K562 (cell line): ENCODE results near the gene PRSS12. TPM values are rescaled to one million over a fixed set of nuclear protein-coding genes. Genes with fewer than 3 reads are reported as not detected.

ENCODE experiments used
- ATAC-seq: fragments of 200-7000 bp; cut with Tn5 transposase; 3 replicates; pipeline ENCODE4 v1.9.1; 2020; ENCODE audit warnings: moderate library complexity
- BruUV-seq: library from RNA; stranded (reverse); fragments of 400-500 nt; replicated peaks from 2 replicates; lab custom pipeline; 2021; lab: Mats Ljungman, UMichigan
- CTCF ChIA-PET: fragments of 300-600 bp; formaldehyde crosslinking; extraction: SDS; loops from one replicate; lab custom pipeline; 2021; ENCODE audit warnings: low intra/inter-chr PET ratio; lab: Yijun Ruan, JAX
- POLR2A ChIA-PET: fragments of 300-600, 350-650 bp; sonication (Branson Sonifier 250); formaldehyde crosslinking; extraction: SDS; loops from one replicate; lab custom pipeline; 2021; ENCODE audit warnings: antibody characterized with exemption, inconsistent platforms; lab: Yijun Ruan, JAX
- DNase-seq, 4 experiments: peaks; one replicate each; pipeline versions ENCODE4 v3.0.0 to v3.0.0-alpha.2; 2011 to 2018; ENCODE audit warnings: low spot score in 3 of 4, mixed read lengths in 3 of 4; ENCODE audit errors: extremely low read depth in 1 of 4
- FAIRE-seq: peaks from 2 replicates; lab custom pipeline; 2011; peaks lifted over from hg19 to GRCh38; lab: Jason Lieb, UNC
- H2AFZ ChIP-seq: 2 replicates; pipeline ENCODE4 v1.6.0; 2011; ENCODE audit warnings: low read depth, low read length, control low read depth, inconsistent platforms
- H3K27ac ChIP-seq: fragments of 200-600 bp; 3 replicates; pipeline ENCODE4 v1.8.0; 2011; ENCODE audit warnings: low read depth, mild to moderate bottlenecking, control low read depth, inconsistent platforms, low read length, moderate library complexity, mixed read lengths; ENCODE audit errors: extremely low read depth
- H3K27me3 ChIP-seq, 2 experiments: fragments of 300-600 bp in 1 of 2; 2 replicates in 1 of 2; 3 replicates in 1 of 2; pipeline versions ENCODE4 v1.6.0 to v1.8.0; 2011; ENCODE audit warnings: inconsistent platforms in 2 of 2, low read length in 2 of 2, mild to moderate bottlenecking in 1 of 2, mixed read lengths in 1 of 2, moderate library complexity in 1 of 2; ENCODE audit not compliant: control insufficient read depth in 2 of 2, insufficient read depth in 2 of 2
- H3K36me3 ChIP-seq: fragments of 300-600 bp; 3 replicates; pipeline ENCODE4 v1.8.0; 2011; ENCODE audit warnings: mild to moderate bottlenecking, low read length, inconsistent platforms; ENCODE audit not compliant: control insufficient read depth, insufficient read depth
- H3K4me1 ChIP-seq, 2 experiments: fragments of 200-600 bp in 1 of 2; replicated peaks in 1 of 2; 2 replicates in 1 of 2; 3 replicates in 1 of 2; pipeline versions ENCODE4 v1.5.1 to v1.8.0; 2011; ENCODE audit warnings: inconsistent platforms in 2 of 2, low read length in 2 of 2, mild to moderate bottlenecking in 1 of 2, mixed read lengths in 1 of 2, moderate library complexity in 1 of 2; ENCODE audit not compliant: control insufficient read depth in 2 of 2, insufficient read depth in 2 of 2
- H3K4me2 ChIP-seq: 2 replicates; pipeline ENCODE4 v1.6.1; 2011; ENCODE audit warnings: low read length, control low read depth, inconsistent platforms, mixed read lengths; ENCODE audit not compliant: insufficient read depth
- H3K4me3 ChIP-seq: fragments of 200-600 bp; sonication (generic), shearing (Covaris generic); 2 replicates; pipeline ENCODE4 v1.5.1; 2016; ENCODE audit warnings: control low read depth, inconsistent platforms
- H3K79me2 ChIP-seq: fragments of 200-600 bp; 3 replicates; pipeline ENCODE4 v1.8.0; 2011; ENCODE audit warnings: low read length, inconsistent platforms; ENCODE audit not compliant: control insufficient read depth, insufficient read depth
- H3K9ac ChIP-seq, 2 experiments: 2 replicates each; pipeline versions ENCODE4 v1.6.0 to v1.6.1; 2011; ENCODE audit warnings: low read depth in 2 of 2, low read length in 2 of 2, control low read depth in 1 of 2, inconsistent platforms in 1 of 2, mild to moderate bottlenecking in 1 of 2, mixed read lengths in 1 of 2; ENCODE audit not compliant: insufficient read depth in 1 of 2
- H3K9me1 ChIP-seq: one replicate; pipeline ENCODE4 v1.6.0; 2011; ENCODE audit warnings: inconsistent platforms, mild to moderate bottlenecking, low read length, moderate library complexity; ENCODE audit not compliant: control insufficient read depth, insufficient read depth
- H3K9me3 ChIP-seq: replicated peaks from 2 replicates; pipeline ENCODE4 v1.5.1; 2011; ENCODE audit warnings: low read depth, low read length, inconsistent platforms; ENCODE audit not compliant: control insufficient read depth, insufficient read depth
- H4K20me1 ChIP-seq: replicated peaks from 2 replicates; pipeline ENCODE4 v1.6.1; 2011; ENCODE audit warnings: low read length, inconsistent platforms, mixed read lengths; ENCODE audit not compliant: control insufficient read depth, insufficient read depth
- AFF1 ChIP-seq, 2 experiments: fragments of 450-650 bp; IDR thresholded peaks; 2 replicates each; pipeline ENCODE4 v1.6.1; 2018; ENCODE audit warnings: mild to moderate bottlenecking in 2 of 2, low read depth in 1 of 2; ENCODE audit not compliant: partially characterized antibody in 2 of 2
- ATF1 ChIP-seq, 2 experiments: fragments of 450-650 bp in 1 of 2; IDR thresholded peaks; 2 replicates each; pipeline ENCODE4 v1.6.1; 2016; ENCODE audit warnings: missing compliant biosample characterization in 1 of 2, missing genetic modification characterization in 1 of 2
- E2F1 ChIP-seq: sonication (generic); formaldehyde crosslinking; IDR thresholded peaks from 2 replicates; pipeline ENCODE4 v1.8.1; 2023; ENCODE audit warnings: mild to moderate bottlenecking, missing genetic modification reagents, moderate library complexity
- ERF ChIP-seq: fragments of 450-650 bp; formaldehyde crosslinking; IDR thresholded peaks from 2 replicates; pipeline ENCODE4 v1.4.0; 2020; ENCODE audit warnings: mild to moderate bottlenecking, mixed read lengths
- NFATC3 ChIP-seq: fragments of 450-650 bp; IDR thresholded peaks from 2 replicates; pipeline ENCODE4 v1.6.1; 2017; ENCODE audit warnings: mild to moderate bottlenecking
- PHB ChIP-seq: fragments of 250-450 bp; sonication (Bioruptor Pico); IDR thresholded peaks from 2 replicates; pipeline ENCODE4 v1.5.0; 2021
- SETDB1 ChIP-seq: IDR thresholded peaks from one replicate; pipeline ENCODE4 v1.6.1; 2012; ENCODE audit warnings: low read length, control low read depth, inconsistent platforms
- SNIP1 ChIP-seq: fragments of 450-650 bp; IDR thresholded peaks from 2 replicates; pipeline ENCODE4 v1.7.1; 2017; ENCODE audit warnings: low read depth, mild to moderate bottlenecking
- WHSC1 ChIP-seq: IDR thresholded peaks from one replicate; pipeline ENCODE4 v1.6.1; 2012; ENCODE audit warnings: low read length, control low read depth, inconsistent platforms
- YY1 ChIP-seq, 3 experiments: IDR thresholded peaks; 2 replicates each; pipeline ENCODE4 v1.6.1; 2011; ENCODE audit warnings: low read length in 2 of 3, mild to moderate bottlenecking in 2 of 3, moderate library complexity in 2 of 3, borderline replicate concordance in 1 of 3, control low read depth in 1 of 3, low read depth in 1 of 3; ENCODE audit not compliant: insufficient read depth in 3 of 3, insufficient replicate concordance in 2 of 3, control insufficient read depth in 1 of 3, insufficient read length in 1 of 3; ENCODE audit errors: extremely low read depth in 1 of 3
- ZFP30 ChIP-seq: fragments of 250-450 bp; sonication (Bioruptor Pico); IDR thresholded peaks from 2 replicates; pipeline ENCODE4 v1.8.0; 2022; ENCODE audit warnings: moderate library complexity, mild to moderate bottlenecking, inconsistent platforms, borderline replicate concordance
- ZNF124 ChIP-seq: sonication (generic); formaldehyde crosslinking; IDR thresholded peaks from 2 replicates; pipeline ENCODE4 v1.8.1; 2022; ENCODE audit warnings: missing genetic modification reagents
- ZNF740 ChIP-seq, 3 experiments: fragments of 200-800 bp in 1 of 3; sonication (Bioruptor generic) in 1 of 3; sonication (generic) in 1 of 3; formaldehyde crosslinking in 1 of 3; IDR thresholded peaks; 2 replicates each; pipeline versions ENCODE4 v1.6.1 to v1.8.0; 2016 to 2022; ENCODE audit warnings: mild to moderate bottlenecking in 2 of 3, missing compliant biosample characterization in 2 of 3, missing genetic modification characterization in 2 of 3, missing genetic modification reagents in 1 of 3
- WGBS: fragments of 100-300 bp; shearing (Covaris generic); methylation state at CpG from one replicate; pipeline ENCODE4 v1.1.6; 2016; ENCODE audit warnings: low coverage, mixed read lengths; ENCODE audit not compliant: insufficient coverage; ENCODE audit errors: missing lambda C conversion rate; 5-methylcytosine and 5-hydroxymethylcytosine counted together
- in situ Hi-C: fragments of 300-500 bp; cut with MboI; formaldehyde crosslinking; loops from 4 replicates; pipeline ENCODE4 v1.15.0; 2018; ENCODE audit warnings: inconsistent platforms, mixed read lengths
- intact Hi-C: fragments of 100-400 bp; cut with micrococcal nuclease; formaldehyde crosslinking; loops from 2 replicates; pipeline ENCODE4 v1.14.2; 2022
- polyA plus RNA-seq, 8 experiments: library from polyadenylated mRNA; depleted of rRNA in 4 of 8; stranded (reverse) in 5 of 8; unstranded in 3 of 8; fragments of >200 nt; fragmentation: Nextera tagmentation in 2 of 8; fragmentation: Illumina TruSeq in 1 of 8; extraction: Ambion mirVana in 2 of 8; extraction: Trizol in 1 of 8; gene quantifications; 2 replicates each; pipeline versions ENCODE4 v1.2.1 to v1.2.3, GENCODE V29; 2011 to 2014; ENCODE audit warnings: inconsistent platforms in 1 of 8, missing spikeins in 1 of 8
- total RNA-seq, 7 experiments: library from RNA; depleted of rRNA in 6 of 7; stranded (reverse); fragments of >200 nt in 6 of 7; fragmentation: Illumina TruSeq in 2 of 7; extraction: Trizol in 2 of 7; gene quantifications; 2 replicates each; pipeline versions ENCODE4 v1.2.1 to v1.2.3, GENCODE V29; 2011 to 2021; ENCODE audit warnings: low replicate concordance in 1 of 7

The PRSS12 gene
- total and polyA plus RNA-seq, 9 of the 15 experiments (the other 6 are each of a cell fraction or from before 2014, with no cell fraction given), result 0.06 to 0.11 (median 0.09) TPM; not detected in 6

GRCh38 chr4:118353534-118354030, 779 bp upstream of the PRSS12 start:
- H3K79me2 ChIP-seq, result no peaks in the 10 kb centered on the region
- no peaks in the 10 kb centered on the region for H3K9me1 ChIP-seq
- H3K4me3 ChIP-seq, result no peak overlapping the region
- no peaks in the 10 kb centered on the region for H3K9me3 ChIP-seq
- in situ Hi-C loops (no loop called here), intact Hi-C loops (loop anchor here (5.0 kb wide), 1 partner anchor 71 kb away; no protein-coding TSS in a partner anchor)
- WGBS, result 4% methylated on average over 8 of the region's 8 CpGs
- H3K27ac ChIP-seq, result no peak overlapping the region
- H2AFZ ChIP-seq, result no peak overlapping the region
- peaks cover 2 to 15% of the 10 kb centered on the region in 2 experiments; a peak in 3 of 5 replicates for H3K27me3 ChIP-seq
- no peak for FAIRE-seq
- no peak overlapping the region for H3K9ac ChIP-seq
- POLR2A ChIA-PET, result interaction anchor here (0.6 kb wide), 1 partner anchor 407 kb away, joined by 4 read pairs; no protein-coding TSS in a partner anchor
- CTCF ChIA-PET, result no interaction called here
- H3K4me2 ChIP-seq, result no peak overlapping the region
- H3K36me3 ChIP-seq, result no peaks in the 10 kb centered on the region
- peaks cover 0 to 5% of the 10 kb centered on the region in 2 experiments; a peak in 1 of 5 replicates for H3K4me1 ChIP-seq
- H4K20me1 ChIP-seq, result no peaks in the 10 kb centered on the region
- no TSS peak for BruUV-seq
- no peak for DNase-seq
- no peak for ATAC-seq
- no peak for TF ChIP-seq AFF1 (IDR thresholded peaks at IDR 0.05; ENCODE audit: low read depth in 1 of 2, partially characterized antibody in 2 of 2)
- no peak for TF ChIP-seq SETDB1
- TF ChIP-seq SNIP1, result no peak
- no peak for TF ChIP-seq ATF1 (CRISPR knock-in tag; IDR thresholded peaks at IDR 0.05)
- TF ChIP-seq ATF1 (tag; IDR thresholded peaks at IDR 0.05), result no peak
- TF ChIP-seq ZNF740 (CRISPR knock-in tag; IDR thresholded peaks at IDR 0.05), result no peak
- no peak for TF ChIP-seq ZNF740 (tag; IDR thresholded peaks at IDR 0.05)
- TF ChIP-seq PHB (CRISPR knock-in tag), result no peak
- TF ChIP-seq WHSC1, result no peak
- TF ChIP-seq NFATC3, result no peak
- no peak for TF ChIP-seq ZFP30 (CRISPR knock-in tag)
- TF ChIP-seq ZNF124 (CRISPR knock-in tag), result no peak
- TF ChIP-seq E2F1, result no peak
- no peak for TF ChIP-seq YY1 (IDR thresholded peaks at IDR 0.05; ENCODE audit: borderline replicate concordance in 1 of 3, control insufficient read depth in 1 of 3, extremely low read depth in 1 of 3, insufficient read depth in 3 of 3, insufficient read length in 1 of 3, insufficient replicate concordance in 2 of 3, low read depth in 1 of 3, low read length in 2 of 3)
- no peak for TF ChIP-seq ERF (CRISPR knock-in tag)
